ENCODE data around the gene WDR70.

- TF ChIP-seq CTCF (IDR thresholded peaks at IDR 0.05) (no peak), NR3C1 (CRISPR knock-in tag; conservative IDR thresholded peaks at IDR 0.05; ENCODE audit: low read depth) (no peak), GABPB1 (CRISPR knock-in tag; IDR thresholded peaks at IDR 0.05) (no peak), ATF3 (CRISPR knock-in tag; conservative IDR thresholded peaks at IDR 0.05) (no peak), ZNF263 (CRISPR knock-in tag; IDR thresholded peaks at IDR 0.05; ENCODE audit: low read depth) (no peak), ZNF423 (CRISPR knock-in tag; IDR thresholded peaks at IDR 0.05) (no peak), USF2 (CRISPR knock-in tag; IDR thresholded peaks at IDR 0.05) (no peak), NR2C2 (CRISPR knock-in tag; IDR thresholded peaks at IDR 0.05) (no peak), TEAD4 (CRISPR knock-in tag; IDR thresholded peaks at IDR 0.05) (no peak), NFYB (CRISPR knock-in tag; conservative IDR thresholded peaks at IDR 0.05; ENCODE audit: low read depth) (no peak), SP1 (CRISPR knock-in tag; conservative IDR thresholded peaks at IDR 0.05) (no peak), SOX15 (CRISPR knock-in tag; IDR thresholded peaks at IDR 0.05) (no peak)
These were observed 58.6 kb downstream of the WDR70 start for GRCh38 chr5:37437711-37438110.

All from WTC11 (cell line).